HEK293 (cell line): ENCODE data around the gene IGF1R.

Experiments used
- ATF2 ChIP-seq: fragments of 450-650 bp; formaldehyde crosslinking; IDR thresholded peaks from 2 replicates; pipeline ENCODE4 v1.5.1; 2016; ENCODE audit warnings: missing biosample characterization, missing genetic modification characterization, low read depth
- HIC1 ChIP-seq: fragments of 450-650 bp; formaldehyde crosslinking; IDR thresholded peaks from 2 replicates; pipeline ENCODE4 v1.5.1; 2016; ENCODE audit warnings: missing biosample characterization, missing genetic modification characterization
- KLF10 ChIP-seq: fragments of 450-650 bp; IDR thresholded peaks from 2 replicates; pipeline ENCODE4 v1.5.1; 2018; ENCODE audit warnings: missing biosample characterization, mild to moderate bottlenecking, missing genetic modification characterization
- KLF17 ChIP-seq: fragments of 450-650 bp; formaldehyde crosslinking; IDR thresholded peaks from 2 replicates; pipeline ENCODE4 v1.5.1; 2016; ENCODE audit warnings: missing biosample characterization, missing genetic modification characterization
- OVOL3 ChIP-seq: fragments of 450-650 bp; formaldehyde crosslinking; IDR thresholded peaks from 2 replicates; pipeline ENCODE4 v1.5.1; 2016; ENCODE audit warnings: missing biosample characterization, missing genetic modification characterization
- PRDM4 ChIP-seq: fragments of 450-650 bp; formaldehyde crosslinking; IDR thresholded peaks from 2 replicates; pipeline ENCODE4 v1.5.1; 2017; ENCODE audit warnings: missing biosample characterization, missing genetic modification characterization
- ZBTB21 ChIP-seq: fragments of 450-650 bp; formaldehyde crosslinking; IDR thresholded peaks from 2 replicates; pipeline ENCODE4 v1.5.1; 2017; ENCODE audit warnings: missing biosample characterization, missing genetic modification characterization
- ZBTB48 ChIP-seq: fragments of 450-650 bp; formaldehyde crosslinking; IDR thresholded peaks from 2 replicates; pipeline ENCODE4 v1.5.1; 2016; ENCODE audit warnings: missing biosample characterization, missing genetic modification characterization
- ZBTB7A ChIP-seq: fragments of 450-650 bp; formaldehyde crosslinking; IDR thresholded peaks from 2 replicates; pipeline ENCODE4 v1.5.1; 2016; ENCODE audit warnings: low read depth, missing biosample characterization, missing genetic modification characterization
- ZNF138 ChIP-seq: fragments of 450-650 bp; formaldehyde crosslinking; IDR thresholded peaks from 2 replicates; pipeline ENCODE4 v1.5.1; 2016; ENCODE audit warnings: missing biosample characterization, missing genetic modification characterization, borderline replicate concordance
- ZNF184 ChIP-seq: fragments of 450-650 bp; IDR thresholded peaks from 2 replicates; pipeline ENCODE4 v1.5.1; 2018; ENCODE audit warnings: missing biosample characterization, mild to moderate bottlenecking, missing genetic modification characterization
- ZNF214 ChIP-seq: fragments of 450-650 bp; formaldehyde crosslinking; IDR thresholded peaks from 2 replicates; pipeline ENCODE4 v1.5.1; 2017; ENCODE audit warnings: missing biosample characterization, mild to moderate bottlenecking, missing genetic modification characterization, borderline replicate concordance
- ZNF24 ChIP-seq: fragments of 450-650 bp; formaldehyde crosslinking; IDR thresholded peaks from 2 replicates; pipeline ENCODE4 v1.5.1; 2016; ENCODE audit warnings: missing biosample characterization, missing genetic modification characterization
- ZNF335 ChIP-seq: fragments of 450-650 bp; formaldehyde crosslinking; conservative IDR thresholded peaks from 2 replicates; pipeline ENCODE4 v1.5.1; 2016; ENCODE audit warnings: missing biosample characterization, missing genetic modification characterization
- ZNF354C ChIP-seq: fragments of 450-650 bp; formaldehyde crosslinking; IDR thresholded peaks from 2 replicates; pipeline ENCODE4 v1.5.1; 2016; ENCODE audit warnings: missing biosample characterization, missing genetic modification characterization, low read depth, borderline replicate concordance
- ZNF362 ChIP-seq: fragments of 450-650 bp; formaldehyde crosslinking; IDR thresholded peaks from 2 replicates; pipeline ENCODE4 v1.5.1; 2016; ENCODE audit warnings: missing biosample characterization, missing genetic modification characterization
- ZNF416 ChIP-seq: fragments of 450-650 bp; formaldehyde crosslinking; IDR thresholded peaks from 2 replicates; pipeline ENCODE4 v1.5.1; 2016; ENCODE audit warnings: missing biosample characterization, missing genetic modification characterization
- ZNF426 ChIP-seq: fragments of 450-650 bp; formaldehyde crosslinking; IDR thresholded peaks from 2 replicates; pipeline ENCODE4 v1.5.1; 2017; ENCODE audit warnings: missing biosample characterization, missing genetic modification characterization, mild to moderate bottlenecking, inconsistent platforms, moderate library complexity
- ZNF433 ChIP-seq: fragments of 450-650 bp; formaldehyde crosslinking; IDR thresholded peaks from 2 replicates; pipeline ENCODE4 v1.5.1; 2016; ENCODE audit warnings: missing biosample characterization, missing genetic modification characterization, low read depth
- ZNF621 ChIP-seq: fragments of 450-650 bp; formaldehyde crosslinking; IDR thresholded peaks from 2 replicates; pipeline ENCODE4 v1.5.1; 2017; ENCODE audit warnings: missing biosample characterization, missing genetic modification characterization
- ZNF624 ChIP-seq: fragments of 450-650 bp; formaldehyde crosslinking; IDR thresholded peaks from 2 replicates; pipeline ENCODE4 v1.5.1; 2017; ENCODE audit warnings: missing biosample characterization, missing genetic modification characterization
- ZNF639 ChIP-seq: fragments of 450-650 bp; formaldehyde crosslinking; IDR thresholded peaks from 2 replicates; pipeline ENCODE4 v1.5.1; 2016; ENCODE audit warnings: missing biosample characterization, missing genetic modification characterization
- ZNF768 ChIP-seq: fragments of 450-650 bp; formaldehyde crosslinking; IDR thresholded peaks from 2 replicates; pipeline ENCODE4 v1.5.1; 2018; ENCODE audit warnings: missing biosample characterization, mild to moderate bottlenecking, missing genetic modification characterization
- ZSCAN18 ChIP-seq: fragments of 450-650 bp; formaldehyde crosslinking; IDR thresholded peaks from 2 replicates; pipeline ENCODE4 v1.5.1; 2016; ENCODE audit warnings: missing biosample characterization, missing genetic modification characterization
- ZSCAN4 ChIP-seq: fragments of 450-650 bp; formaldehyde crosslinking; IDR thresholded peaks from 2 replicates; pipeline ENCODE4 v1.5.1; 2017; ENCODE audit warnings: missing biosample characterization, missing genetic modification characterization
- ZXDB ChIP-seq: fragments of 450-650 bp; formaldehyde crosslinking; IDR thresholded peaks from 2 replicates; pipeline ENCODE4 v1.5.1; 2016; ENCODE audit warnings: missing biosample characterization, missing genetic modification characterization

Gene IGF1R

GRCh38 chr15:98896802-98897732, 248.7 kb downstream of the IGF1R start (continued):
- TF ChIP-seq ZNF24 (tag by site-specific recombination) (peak; percentile 99), ZBTB48 (tag by site-specific recombination) (no peak; the same call in 1 of the 2 replicates), ZNF639 (tag by site-specific recombination) (peak; percentile 100), ATF2 (tag by site-specific recombination) (peak; percentile 93), KLF17 (peak; percentile 98), ZNF624 (tag by site-specific recombination) (no peak), PRDM4 (tag by site-specific recombination) (no peak; the same call in 1 of the 2 replicates), HIC1 (tag by site-specific recombination) (peak; percentile 97), OVOL3 (tag by site-specific recombination) (0 out of 2 replicates have a peak, but pooled peaks have one; percentile 43), ZNF768 (tag by site-specific recombination) (no peak), ZBTB21 (peak; percentile 98), ZNF426 (tag by site-specific recombination) (no peak), ZNF138 (tag by site-specific recombination) (no peak), ZNF335 (tag by site-specific recombination) (peak; percentile 51), ZNF184 (peak; percentile 93; the same call in 1 of the 2 replicates), ZSCAN18 (tag by site-specific recombination) (no peak), ZSCAN4 (tag by site-specific recombination) (peak; percentile 67; the same call in 1 of the 2 replicates), ZNF214 (tag by site-specific recombination) (no peak), KLF10 (tag by site-specific recombination) (peak; percentile 94), ZBTB7A (tag by site-specific recombination) (no peak), ZNF362 (tag by site-specific recombination) (peak; percentile 87), ZXDB (tag by site-specific recombination) (peak; percentile 95), ZNF621 (tag by site-specific recombination) (no peak), ZNF433 (tag by site-specific recombination) (no peak), ZNF416 (tag by site-specific recombination) (no peak), ZNF354C (tag by site-specific recombination) (no peak)
